T47D (cell line): ENCODE data around the gene TNS3.
A peak's percentile ranks its signal among the peaks of the same experiment; 100 is the strongest.

Experiments used
- DNase-seq, 2 experiments: peaks; one replicate each; pipeline versions ENCODE4 v3.0.0 to v3.0.0-alpha.2; 2011 to 2012; ENCODE audit warnings: low read depth in 1 of 2, low spot score in 1 of 2
- JUND ChIP-seq: IDR thresholded peaks from 2 replicates; pipeline ENCODE4 v1.6.1; 2012; ENCODE audit warnings: low read depth
- in situ Hi-C: cut with HindIII; loops from 2 replicates; pipeline ENCODE4 v1.10.0; 2016; ENCODE audit warnings: low sequenced_read_pairs, low pct_unique_long_range_greater_than_20kb

TNS3 gene

DNA sequence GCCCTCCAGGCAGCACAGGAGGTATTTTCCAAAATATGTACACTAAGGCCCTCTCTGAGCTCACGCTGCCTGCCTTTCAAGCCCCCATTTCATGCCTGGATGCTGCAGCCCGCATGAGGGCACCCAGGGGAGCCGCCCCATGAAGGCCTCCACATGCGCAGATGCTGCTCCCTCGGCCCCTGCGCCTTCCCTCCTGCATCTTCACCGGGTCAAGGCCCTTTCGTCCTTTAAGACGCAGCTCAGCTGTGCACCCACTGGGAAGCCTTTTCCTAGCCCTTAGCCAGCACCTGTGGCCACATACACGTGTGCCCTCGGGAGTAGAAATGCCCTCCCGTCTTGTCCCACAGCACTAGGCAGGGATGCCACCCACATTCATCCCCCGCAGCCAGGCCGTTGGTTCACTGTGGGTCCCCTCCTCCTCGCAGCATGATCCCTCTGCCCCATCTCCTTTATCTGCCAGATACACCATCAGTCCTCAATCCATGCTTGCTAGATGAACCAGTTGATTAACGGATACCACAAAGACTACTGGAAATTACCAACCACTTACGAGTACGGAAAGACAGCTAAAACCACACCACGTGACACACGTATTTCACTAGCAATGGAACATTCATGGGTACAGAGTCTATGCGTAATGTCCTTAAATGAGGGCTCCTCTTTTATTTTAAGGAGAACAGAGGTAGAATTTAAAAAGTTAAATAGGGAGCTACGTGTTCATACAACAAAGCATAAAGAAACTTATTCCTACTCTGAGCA lies 278.0 kb downstream of the TNS3 start:
- no peak for TF ChIP-seq JUND
- DNase-seq, result no peak
- in situ Hi-C loops, result no loop called here

DNA sequence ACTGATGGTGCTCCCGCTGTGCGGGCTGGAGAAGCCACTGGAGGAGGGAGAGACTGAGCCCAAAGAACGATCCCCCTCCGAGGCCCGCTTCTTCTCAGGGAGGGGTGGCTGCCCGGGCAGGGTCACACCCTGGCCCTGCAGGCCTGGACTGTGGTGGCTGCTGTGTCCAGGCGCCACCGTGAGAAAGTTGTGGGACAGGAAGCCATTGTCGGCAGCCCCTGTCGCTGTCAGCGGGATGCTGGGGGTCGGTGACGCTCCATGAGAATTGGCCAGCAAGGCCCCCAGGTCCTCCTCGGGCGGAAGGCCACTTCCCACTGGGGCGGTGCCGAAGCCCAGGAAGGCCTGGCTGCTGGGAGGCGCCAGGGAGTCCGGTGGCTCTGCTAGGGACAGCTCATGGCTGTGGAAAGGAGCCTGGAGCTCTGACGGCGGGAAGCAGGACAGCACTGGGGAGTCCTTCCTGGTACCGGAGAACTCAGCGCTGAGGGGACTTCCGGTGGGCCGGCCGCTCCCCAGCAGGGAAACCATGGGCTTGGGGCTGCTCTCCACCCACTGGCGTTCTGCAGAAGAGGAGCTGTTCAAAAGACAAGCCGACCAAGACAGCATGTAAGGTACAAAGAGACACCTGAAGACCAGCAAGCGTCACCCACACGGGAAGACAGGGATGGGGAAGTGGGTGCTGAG lies 278.8 kb downstream of the TNS3 start:
- in situ Hi-C loops, result no loop called here
- no peak for DNase-seq
- TF ChIP-seq JUND, result no peak

DNA sequence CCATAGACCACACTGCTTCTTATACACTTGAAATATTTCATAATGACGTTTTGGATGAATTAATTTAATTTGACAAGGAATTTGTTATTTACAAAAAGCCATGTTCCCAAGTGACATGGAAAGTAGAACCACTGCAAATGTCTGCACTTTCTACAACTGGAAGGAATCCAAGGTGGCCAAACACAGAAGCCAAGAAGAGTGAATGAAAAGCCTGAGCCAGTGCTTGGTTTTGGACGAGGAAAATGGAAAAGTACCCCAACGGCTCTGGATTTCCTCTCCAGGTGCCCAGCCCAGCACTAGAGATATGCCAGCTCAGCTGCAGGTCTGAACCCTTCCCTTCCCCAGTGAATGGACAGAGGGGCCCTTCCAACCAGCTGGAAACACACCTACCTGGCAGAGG lies 279.4 kb downstream of the TNS3 start:
- no peak for TF ChIP-seq JUND
- no peak for DNase-seq
- in situ Hi-C loops, result no loop called here

- TF ChIP-seq JUND, result no peak
- no peak for DNase-seq
- in situ Hi-C loops, result no loop called here
These were observed 280.1 kb downstream of the TNS3 start for GRCh38 chr7:47301657-47302295.

- DNase-seq, result peak in 1 of 2 experiments; percentile 9
- in situ Hi-C loops, result no loop called here
These were observed 280.8 kb downstream of the TNS3 start for GRCh38 chr7:47301105-47301477.

DNA sequence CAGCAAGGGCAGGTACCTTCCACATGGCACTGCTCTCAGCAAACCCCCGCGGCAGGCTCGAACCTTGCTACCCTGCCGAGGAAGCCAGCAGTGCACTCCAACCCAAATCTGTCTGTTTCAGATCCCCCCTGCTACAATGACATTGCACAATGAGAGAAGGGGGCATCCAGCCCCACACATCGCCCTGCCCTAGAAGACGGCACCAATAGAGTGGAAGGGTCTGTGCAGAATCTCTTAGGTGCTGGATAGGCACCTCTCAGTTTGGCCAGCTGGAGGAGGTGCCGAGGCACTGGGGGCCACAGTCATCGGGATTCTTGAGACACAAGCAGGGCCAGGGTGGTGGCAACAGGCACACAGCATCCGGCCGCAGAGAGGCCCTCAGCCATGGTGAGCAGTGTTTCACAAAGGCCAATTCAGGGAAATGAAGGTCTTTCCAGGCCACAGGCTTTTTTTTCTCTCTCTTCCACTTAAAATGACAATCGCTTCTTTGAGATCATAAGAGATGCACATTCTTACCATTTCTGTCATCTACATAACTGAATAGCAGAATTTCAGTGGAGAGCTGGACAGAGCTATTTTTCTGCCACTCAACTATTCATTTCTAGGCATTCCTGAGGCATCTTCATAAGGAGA lies 281.3 kb downstream of the TNS3 start:
- TF ChIP-seq JUND, result no peak
- in situ Hi-C loops, result no loop called here
- DNase-seq, result no peak

More at GRCh38 chr7:47301105-47301477, 280.8 kb downstream of the TNS3 start:
- TF ChIP-seq JUND, result no peak

- TF ChIP-seq JUND, result no peak
- in situ Hi-C loops, result no loop called here
- no peak for DNase-seq
These were observed 282.4 kb downstream of the TNS3 start for GRCh38 chr7:47299496-47299895.

- no peak for TF ChIP-seq JUND
- no peak for DNase-seq
- in situ Hi-C loops, result no loop called here
These were observed 283.3 kb downstream of the TNS3 start for GRCh38 chr7:47298636-47299035.

GRCh38 chr7:47297120-47297519 lies 284.8 kb downstream of the TNS3 start:
- no peak for DNase-seq
- in situ Hi-C loops, result no loop called here
- TF ChIP-seq JUND, result no peak

- in situ Hi-C loops, result no loop called here
- no peak for TF ChIP-seq JUND
- DNase-seq, result no peak
These were observed 286.3 kb downstream of the TNS3 start for GRCh38 chr7:47295606-47296005.

DNA sequence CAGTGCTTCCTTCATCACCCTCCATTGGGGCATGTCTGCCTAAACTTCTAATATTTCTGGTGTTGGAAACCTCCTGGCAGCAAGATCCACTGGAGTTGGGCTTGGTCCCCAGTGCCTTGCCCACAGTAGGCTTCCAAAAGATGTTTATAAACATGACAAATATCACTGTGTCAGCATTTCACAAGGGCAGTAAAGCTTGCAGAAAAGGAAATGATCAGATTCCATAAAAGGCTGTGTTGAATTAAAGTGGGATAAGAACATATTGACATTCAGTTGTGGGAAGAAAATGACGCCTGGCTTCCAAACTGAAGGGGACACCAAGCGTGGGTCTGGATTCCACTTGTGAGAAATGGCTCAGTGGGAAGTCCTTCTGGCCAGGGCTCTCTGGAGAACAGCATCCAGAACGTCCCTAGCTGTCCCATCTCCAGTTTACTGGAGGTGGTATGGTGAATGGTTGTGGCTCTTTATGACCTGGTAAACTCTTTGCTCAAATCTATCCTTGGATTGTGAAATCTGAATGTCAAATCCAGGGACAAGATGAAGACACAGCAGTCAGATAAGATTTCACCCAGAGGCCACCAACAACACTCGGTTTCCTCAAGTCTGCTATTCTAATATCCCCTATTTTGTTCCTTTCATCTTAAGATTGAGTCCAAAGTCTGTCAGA lies 287.2 kb downstream of the TNS3 start:
- DNase-seq, result no peak
- no peak for TF ChIP-seq JUND
- in situ Hi-C loops, result no loop called here

- no peak for DNase-seq
- in situ Hi-C loops, result no loop called here
- TF ChIP-seq JUND, result no peak
These were observed 287.9 kb downstream of the TNS3 start for GRCh38 chr7:47293884-47294555.
